Measurements from ENCODE around the gene RGPD8.
"Not testable (repeated sequence)": the region's sequence is repeated elsewhere in the genome, so short reads cannot be mapped to it uniquely, and the experiment has no call there.

RGPD8 gene

DNA sequence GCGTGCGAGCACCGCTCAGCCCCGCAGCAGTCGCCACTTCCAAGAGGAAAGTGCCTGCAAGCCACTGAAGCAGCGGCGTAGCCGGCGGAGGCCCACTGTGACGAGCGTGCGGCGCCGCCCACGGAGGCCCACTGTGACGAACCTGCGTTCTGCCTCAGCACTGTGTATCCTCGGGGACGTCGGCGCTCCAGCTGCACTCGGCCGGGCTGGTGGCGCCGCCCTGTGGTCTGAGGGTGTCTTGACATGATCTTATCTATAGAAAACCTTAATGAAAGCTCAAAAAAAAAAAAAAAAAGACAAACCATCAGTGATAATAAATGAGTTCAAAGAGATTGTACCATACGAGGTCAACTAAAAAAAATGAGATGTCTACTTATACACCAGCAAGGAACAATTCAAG lies at the start of gene RGPD8:
Gene RGPD8 (minus strand): TSS at position 166 of the 400 bp plus-strand sequence. CDS start 192 bp downstream, outside the sequence.
- DNase-seq = not testable (repeated sequence)

DNA sequence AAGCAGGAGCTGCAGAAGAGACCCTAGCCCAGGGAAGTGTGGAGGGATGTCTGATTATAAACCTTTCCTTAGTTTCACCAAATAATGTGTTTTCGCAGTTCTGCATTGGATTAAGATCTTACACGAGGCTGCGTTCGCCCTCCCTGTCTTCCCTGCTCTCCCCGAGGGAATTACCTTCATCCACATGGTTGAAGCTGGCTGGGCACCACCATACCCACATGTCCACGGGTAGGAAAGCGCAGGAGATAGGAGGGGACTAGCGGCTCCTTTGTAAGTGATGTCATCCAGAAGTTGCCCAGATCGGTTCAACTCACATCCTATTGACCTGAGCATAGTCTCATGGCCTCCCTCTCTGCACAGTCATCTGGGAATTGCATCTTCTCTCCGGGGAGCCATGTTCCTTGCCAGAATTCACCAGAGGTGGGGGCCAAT lies 49.6 kb upstream of the RGPD8 start:
- peak in 7 of 56 donors; percentile 13 to 34 (median 25) for DNase-seq

DNA sequence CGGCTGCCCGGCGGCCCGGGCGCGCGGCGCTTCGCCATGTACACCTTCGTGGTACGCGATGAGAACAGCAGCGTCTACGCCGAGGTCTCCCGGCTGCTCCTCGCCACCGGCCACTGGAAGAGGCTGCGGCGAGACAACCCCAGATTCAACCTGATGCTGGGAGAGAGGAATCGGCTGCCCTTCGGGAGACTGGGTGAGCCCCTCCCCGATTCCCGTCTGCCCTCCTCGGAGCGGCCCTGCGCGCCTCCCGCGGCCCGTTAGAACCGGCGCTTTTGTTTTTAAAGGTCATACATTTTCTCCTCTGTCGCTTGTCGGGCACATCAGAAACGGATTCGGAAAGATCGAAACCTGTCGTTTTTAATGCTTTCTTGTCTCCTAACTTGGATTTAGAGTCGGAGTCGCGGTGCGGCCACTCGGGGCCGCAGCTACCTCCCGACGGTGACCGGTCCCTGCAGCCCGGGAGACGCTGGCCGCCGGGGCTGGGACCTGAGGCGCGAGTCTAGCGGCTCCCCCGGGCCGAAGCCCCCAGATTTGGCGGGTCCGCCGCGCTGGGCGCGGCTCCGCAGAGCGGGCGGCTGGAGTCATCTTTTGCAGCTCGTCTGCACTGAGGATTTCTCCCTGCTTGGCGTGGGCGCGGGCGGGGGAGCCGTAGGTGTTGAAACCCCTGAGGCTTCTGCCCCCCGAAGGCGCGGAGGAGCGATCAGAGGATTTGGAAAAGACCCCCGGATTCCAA lies 49.0 kb upstream of the RGPD8 start:
- peak in 24 of 56 donors; percentile 4 to 60 (median 43) for DNase-seq

DNA sequence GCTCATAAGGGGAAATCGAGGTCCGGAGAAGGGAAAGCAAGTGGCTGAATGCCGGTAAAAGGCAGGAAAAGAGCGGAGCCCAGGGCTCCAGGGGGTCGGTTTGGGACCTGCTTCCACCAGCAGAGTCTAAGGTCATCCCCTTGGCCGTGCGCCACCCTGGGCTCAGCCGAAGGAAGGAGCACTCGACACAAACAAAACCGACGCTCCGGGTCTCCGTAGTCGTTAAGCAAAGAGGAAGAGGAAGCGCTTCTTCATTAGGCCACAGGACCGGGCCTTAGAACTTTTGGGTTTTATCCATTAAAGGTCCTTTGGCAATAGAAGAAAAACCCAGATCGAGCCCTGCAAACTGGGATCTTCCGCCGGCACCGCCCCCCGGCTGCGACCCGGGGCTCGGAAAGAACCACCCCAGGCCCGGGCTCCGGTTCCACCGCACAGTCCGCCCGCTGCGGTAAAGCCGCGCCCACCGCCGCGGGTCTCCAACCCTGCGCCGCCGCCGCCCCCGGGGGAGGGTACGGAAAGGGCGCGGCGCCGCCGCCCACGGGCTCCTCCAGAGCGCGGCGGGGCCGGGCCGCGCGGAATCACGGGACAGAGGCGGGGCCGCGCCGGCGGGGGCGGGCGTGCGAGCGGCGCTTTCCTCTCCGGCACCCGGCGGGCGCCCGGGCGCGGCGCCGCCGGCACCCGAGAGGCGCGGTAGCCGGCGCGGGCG lies 48.2 kb upstream of the RGPD8 start, which contains the start of gene TTL:
Gene TTL (plus strand): TSS at position 629 of the 706 bp plus-strand sequence. CDS start 189 bp downstream, outside the sequence.
- DNase-seq = peak in 50 of 56 donors; percentile 14 to 83 (median 60)

DNA sequence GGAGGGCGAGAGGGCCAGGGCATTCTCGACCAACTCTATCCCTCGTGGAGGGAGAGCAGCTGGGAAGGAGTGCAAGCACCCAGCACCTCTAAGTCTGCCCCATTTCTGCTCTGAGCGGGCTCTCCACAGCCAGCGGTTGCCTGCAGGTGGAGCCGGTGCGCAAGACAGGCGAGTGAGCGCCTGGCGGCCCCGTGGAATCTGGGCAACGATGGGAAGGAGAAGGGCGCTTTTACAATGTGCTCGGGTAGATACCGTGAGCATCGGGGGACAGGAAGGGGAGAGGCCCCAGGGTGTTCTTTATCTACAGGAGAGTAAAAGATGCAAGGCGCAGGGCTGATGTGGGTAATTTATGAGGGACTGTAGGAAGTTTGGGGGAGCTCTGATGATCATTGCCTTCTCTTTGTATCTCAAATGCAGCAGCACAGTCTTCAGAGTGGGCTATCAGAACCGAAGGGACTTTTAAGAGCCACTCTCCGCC lies 47.6 kb upstream of the RGPD8 start:
- peak in 55 of 56 donors; percentile 23 to 88 (median 74) for DNase-seq

DNA sequence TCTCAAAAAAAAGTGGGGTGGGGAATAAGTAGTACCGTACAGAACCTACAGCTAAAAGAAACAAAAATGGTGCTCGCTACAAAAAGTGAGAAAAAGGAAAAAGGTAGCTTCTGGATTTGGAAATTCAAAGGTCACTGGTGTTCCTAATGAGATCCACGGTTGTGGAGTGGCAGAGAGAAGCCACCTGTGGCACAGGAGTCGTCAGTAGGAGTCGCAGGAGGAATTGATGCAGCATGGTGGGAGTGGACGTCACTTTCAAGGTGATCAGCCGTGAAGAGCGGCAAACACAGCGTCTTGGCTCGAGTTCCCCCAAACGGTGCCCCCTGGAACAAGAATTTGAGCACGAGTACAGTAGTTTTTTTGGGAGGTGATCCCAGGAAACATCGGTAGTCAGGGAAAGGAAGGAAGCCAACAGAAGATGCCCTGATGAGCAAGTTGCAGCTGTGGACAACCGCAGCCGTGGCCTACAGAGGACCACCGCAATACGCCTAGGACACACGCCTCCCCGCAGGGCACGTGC lies 47.1 kb upstream of the RGPD8 start:
- DNase-seq = no peak

DNA sequence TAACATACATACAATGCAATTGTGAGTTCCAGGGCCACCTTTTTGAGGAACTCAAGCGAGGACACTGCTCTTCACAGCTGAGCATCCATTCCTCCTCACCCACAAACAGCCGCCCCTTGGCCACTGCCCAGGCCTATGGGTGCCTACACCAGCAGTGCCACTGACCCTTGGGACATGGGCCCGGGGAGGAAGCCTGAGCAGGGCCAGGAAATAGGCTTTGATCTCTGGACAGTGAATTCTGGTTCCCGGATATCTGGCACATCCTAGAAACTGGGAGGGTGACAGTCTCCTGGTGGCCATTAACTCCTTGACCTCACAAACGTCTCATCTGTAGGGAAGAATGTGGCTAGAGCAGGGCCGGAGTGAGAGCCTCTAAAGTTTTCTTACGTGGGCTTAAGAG lies 43.0 kb upstream of the RGPD8 start:
- DNase-seq = no peak

DNA sequence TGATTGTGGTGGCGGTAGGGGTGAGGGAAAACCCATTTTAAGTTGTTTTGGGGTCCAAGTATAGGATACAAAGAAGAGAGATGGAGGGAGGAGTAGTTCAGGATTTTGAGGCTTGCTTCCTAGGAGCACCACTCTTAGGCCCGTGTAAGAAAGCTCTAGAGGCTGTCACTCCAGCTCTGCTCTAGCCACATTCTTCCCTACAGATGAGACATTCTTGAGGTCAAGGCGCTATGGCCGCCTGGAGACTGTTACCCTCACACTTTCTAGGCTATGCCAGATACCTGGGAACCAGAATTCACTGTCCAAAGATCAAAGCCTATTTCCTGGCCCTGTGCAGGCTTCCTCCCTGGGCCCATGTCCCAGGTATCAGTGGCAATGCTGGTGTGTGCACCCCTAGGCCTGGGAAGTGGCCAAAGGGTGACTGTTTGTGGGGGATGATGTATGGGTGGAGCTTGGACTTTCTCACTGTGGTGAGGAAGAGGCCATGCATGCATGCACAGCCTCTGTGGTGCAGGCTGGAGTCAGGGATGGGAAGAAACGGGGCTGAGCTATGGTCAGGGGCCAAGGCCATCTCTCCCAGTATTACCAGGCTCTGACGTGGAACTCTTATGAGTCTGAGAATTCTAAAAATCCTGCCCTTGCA lies 41.5 kb upstream of the RGPD8 start:
- no peak for DNase-seq

DNA sequence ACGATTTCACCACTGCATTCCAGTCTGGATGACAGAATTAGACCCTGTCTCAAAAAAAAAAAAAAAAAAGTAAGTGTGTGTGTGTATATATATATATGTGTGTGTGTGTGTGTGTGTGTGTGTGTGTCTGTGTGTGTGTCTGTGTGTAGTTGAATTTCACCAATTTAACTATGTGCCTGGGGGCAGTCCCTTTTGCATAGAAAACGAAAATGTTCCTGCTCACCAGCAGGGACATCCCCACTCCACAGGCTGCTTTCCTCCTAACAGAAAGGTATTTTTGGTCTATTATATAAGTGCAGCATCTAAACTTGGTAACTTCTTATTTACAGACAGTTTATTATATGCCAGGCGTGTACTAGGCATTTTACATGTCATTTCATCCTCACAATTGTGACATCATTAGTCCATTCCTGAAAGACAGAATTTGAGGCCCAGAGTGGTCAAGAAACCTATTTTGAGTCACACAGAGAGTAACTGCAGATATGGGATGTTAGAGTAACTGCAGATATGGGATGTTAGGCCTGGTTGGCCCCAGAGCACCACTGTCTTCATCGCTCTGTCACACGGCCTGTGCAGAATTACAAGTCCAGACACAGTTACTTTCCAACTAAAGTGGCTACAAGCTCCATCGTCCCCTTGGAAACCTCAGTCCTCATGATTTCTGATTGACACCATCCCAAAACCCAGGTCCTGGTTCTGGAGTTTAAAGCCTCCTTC lies 39.3 kb upstream of the RGPD8 start:
- no peak for DNase-seq

DNA sequence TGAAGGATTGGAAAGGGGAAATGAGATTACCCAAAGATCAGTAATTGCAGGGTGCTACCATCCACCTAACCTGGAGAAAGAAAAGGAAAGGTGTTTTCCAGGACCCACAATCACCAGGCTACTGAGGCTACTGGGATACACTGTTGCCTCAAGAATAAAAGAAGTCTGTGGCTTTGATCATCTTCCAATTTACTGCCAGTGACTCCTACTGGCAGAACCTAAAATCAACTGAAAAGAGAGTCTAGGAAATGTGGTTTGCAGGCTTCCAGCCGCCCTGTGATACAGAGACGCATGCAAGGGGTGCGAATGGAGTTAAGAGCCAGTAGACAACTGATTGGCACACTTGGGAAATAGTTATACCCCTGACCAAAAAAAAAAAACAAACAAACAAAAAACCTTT lies 31.9 kb upstream of the RGPD8 start:
- DNase-seq = no peak

DNA sequence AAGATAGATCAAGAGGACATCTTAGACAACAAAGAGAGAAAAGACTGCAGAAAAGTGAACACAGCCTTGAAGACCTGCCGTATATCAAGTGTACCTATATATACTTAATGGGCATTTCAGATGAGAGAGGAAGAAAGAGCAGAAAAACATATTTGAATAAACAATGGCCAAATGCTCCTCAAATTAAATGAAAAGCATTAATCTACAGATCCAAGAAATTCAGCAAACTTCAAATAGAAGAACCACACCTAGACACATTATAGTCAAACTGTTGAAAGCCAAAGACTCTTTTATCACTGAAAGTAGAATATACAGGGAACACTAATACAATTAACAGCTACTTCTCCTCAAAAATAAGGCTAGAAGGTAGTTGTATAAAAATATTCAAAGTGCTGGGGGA lies 29.8 kb upstream of the RGPD8 start:
- DNase-seq = no peak

DNA sequence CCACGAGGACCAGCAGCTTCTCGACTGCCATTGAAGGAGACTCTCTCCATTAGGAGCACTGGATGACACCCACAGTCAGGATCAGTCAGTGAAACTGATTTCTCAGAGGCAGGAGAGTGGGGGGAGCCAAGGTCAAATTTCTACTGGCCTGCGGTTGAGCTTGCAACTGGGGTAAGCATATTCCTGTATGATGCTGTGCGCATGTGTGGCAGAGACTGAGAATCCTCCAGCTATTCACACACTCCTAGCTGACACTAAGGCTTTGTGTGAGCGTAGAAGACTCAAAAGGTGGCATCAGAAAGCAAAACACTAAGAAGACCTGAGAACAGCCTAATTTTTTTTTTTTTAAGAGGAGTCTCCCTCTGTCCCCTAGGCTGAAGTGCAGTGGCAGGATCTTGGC lies 28.7 kb upstream of the RGPD8 start:
- DNase-seq = no peak

DNA sequence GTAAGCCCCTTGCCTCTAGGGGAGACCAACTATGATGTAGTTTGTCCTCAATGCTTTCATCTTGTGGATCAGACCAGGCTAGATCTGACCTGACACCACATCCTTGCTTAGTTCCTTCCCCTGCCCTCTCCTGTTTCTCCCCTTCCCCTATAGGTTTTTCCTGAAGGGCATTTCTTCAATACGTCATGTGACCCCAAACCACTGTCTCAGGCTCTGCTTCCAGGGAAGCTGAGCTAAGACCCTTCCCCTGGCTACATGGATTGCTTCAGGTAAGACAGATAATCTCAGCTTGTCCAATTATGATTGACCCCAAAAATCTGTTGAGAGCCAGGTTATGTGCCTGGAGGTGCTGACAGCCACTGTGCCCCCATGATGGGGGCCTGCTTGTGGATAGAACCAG lies 25.9 kb upstream of the RGPD8 start:
- DNase-seq = no peak

DNA sequence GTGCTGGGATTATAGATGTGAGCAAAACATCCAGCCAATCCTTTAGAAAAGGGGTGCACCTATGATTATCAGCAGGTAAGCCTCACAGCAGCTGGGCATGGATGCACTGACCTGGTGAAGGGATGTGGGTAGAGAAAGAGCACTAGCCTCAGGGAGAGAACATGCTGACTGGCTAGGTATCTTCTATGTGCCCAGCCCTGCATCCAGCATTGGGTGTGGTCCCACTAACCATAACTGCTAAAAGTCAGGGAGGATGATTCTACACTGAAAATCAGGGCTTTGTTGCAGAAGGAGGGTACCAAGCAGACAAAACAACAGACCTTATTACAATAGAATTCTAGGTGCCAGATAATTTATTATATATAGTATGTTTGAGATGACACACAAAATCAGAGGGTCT lies 21.1 kb upstream of the RGPD8 start:
- no peak for DNase-seq

DNA sequence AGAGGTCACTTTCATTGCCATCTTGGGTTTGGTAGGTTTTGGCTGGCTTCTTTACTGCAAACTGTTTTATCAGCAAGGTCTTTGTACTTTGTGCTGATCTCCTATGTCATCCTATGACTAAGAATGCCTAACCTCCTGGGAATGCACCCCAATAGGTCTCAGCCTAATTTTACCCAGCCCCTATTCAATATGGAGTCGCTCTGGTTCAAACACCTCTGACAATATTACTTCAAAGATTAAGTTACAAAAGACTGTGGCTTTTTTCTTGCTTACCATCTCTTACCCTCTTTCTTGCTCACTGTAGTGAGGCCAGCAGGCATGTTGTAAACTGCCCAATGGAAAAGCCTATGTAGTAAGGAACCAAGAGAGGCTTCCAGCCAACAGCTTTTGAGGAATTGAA lies 17.9 kb upstream of the RGPD8 start:
- no peak for DNase-seq

DNA sequence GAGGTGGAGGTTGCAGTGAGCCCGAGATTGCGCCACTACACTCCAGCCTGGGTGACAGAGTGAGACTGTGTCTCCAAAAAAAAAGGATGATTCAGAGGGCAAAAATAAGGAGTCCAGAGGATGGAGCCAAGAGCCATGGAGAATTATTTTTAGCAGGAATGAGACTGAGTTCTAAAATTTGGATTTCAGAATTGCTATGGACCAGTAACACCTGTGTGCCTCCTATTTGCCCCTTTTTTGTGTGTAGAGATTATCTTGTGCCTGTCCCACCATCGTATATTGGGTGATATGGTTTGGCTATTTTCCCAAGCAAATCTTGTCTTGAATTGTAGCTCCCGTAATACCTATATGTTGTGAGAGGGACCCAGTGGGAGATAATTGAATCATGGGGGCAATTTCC lies 16.4 kb upstream of the RGPD8 start:
- no peak for DNase-seq

DNA sequence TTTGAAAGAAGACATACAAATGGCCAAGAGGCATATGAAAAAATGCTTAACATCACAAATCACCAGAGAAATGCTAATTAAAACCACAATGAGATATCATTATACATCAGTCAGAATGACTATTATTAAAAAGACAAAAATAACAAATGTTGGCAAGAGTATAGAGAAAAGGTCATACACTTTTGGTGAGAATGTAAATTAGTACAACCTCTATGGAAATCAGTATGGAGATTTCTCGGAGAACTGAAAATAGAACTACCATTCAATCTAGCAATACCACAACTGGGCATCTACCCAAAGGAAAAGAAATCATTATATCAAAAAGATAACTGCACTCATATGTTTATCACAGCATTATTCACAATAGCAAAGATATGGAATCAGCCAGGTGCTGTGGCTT lies 10.8 kb upstream of the RGPD8 start:
- DNase-seq = not testable (repeated sequence)

DNA sequence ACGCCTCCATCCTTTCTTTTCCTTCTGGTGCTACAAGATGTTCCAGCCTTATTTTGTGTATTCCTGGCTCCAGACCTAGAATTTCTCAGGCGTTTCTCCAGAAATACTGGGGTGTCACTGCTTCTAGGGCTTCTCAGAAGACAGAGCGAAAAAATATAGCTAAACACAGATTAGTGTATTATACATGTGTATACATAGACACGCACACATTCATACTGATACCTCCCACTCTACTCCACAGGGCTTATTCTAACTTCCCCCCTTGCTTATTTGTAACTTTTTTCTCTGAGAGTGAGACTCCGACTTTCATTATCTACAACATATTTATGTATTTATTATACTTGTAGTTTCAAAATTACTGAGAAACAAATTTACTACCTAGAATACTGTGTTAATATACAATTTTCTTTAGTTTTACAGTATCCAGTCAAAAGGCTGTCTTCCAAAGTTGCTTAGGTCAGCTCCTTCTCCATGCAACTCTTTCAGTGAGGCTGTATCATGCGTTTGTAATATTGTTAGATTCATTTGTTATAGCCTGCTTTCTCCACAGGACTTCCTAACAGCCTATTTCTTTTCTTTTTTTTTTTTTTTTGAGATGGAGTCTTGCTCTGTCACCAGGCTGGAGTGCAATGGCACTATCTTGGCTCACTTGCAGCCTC lies 5.3 kb upstream of the RGPD8 start:
- not testable (repeated sequence) for DNase-seq

DNA sequence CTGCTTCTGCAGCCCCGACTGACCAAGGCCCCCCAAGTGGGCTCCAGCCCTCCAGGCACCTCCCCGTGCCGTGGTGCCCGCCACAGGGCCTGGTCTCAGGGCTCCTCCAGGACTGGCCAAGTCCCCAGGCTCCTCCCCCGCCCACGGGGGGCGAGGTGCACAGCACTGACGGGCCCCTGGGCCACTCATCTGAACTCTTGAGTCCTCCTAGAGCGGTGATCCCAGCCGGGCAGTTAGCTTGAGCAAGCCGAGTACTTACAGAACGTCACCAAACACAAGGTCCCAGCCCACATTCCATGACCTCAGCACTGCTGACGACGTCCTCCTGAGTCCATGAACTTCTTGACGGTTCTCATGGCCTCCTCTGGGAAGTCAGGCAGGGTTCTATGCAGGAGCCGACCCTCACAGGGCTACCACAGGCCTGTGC lies 4.0 kb upstream of the RGPD8 start:
- not testable (repeated sequence) for DNase-seq

DNA sequence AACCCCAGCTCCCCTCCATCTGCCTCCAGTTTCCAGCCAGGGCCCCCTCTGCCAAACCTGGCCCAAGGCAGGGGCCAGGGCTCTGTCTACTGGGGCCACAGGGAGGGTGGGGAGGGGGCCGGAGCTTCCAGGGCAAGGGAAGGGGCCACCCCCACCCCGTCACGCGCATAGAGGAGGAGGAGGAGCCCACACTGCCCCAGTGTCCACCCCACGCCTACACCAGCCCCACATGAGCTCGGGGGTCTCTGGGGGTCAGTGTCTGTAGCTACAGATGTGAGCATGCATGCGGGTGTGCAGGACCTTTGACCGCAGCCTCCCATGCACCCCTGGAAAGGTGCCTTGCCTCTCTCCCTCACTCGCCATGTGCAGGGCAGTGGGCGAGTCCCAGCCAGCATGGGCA lies 3.5 kb upstream of the RGPD8 start:
- DNase-seq = not testable (repeated sequence)
